HG03520 (cell line): ENCODE results near the gene CDON.

Source experiments
- ATAC-seq: cut with Tn5 transposase; IDR thresholded peaks from one replicate; pipeline ENCODE4 v1.9.1; 2021; ENCODE audit warnings: mild to moderate bottlenecking, moderate library complexity; ENCODE audit not compliant: unreplicated experiment

CDON gene

GRCh38 chr11:125959931-125960330 is 102.7 kb downstream of the CDON start:
- no peak for ATAC-seq

GRCh38 chr11:125959511-125959910 is 103.2 kb downstream of the CDON start:
- no peak for ATAC-seq

- no peak for ATAC-seq
Observed at GRCh38 chr11:125958872-125959400, 103.7 kb downstream of the CDON start.

GRCh38 chr11:125957618-125958332 is 104.9 kb downstream of the CDON start:
- ATAC-seq: no peak

- no peak for ATAC-seq
Observed at GRCh38 chr11:125956391-125957134, 106.1 kb downstream of the CDON start.

GRCh38 chr11:125955856-125956255 is 106.8 kb downstream of the CDON start:
- ATAC-seq: no peak

- ATAC-seq: no peak
Observed at GRCh38 chr11:125954945-125955640, 107.6 kb downstream of the CDON start.

- no peak for ATAC-seq
Observed at GRCh38 chr11:125954123-125954944, 108.3 kb downstream of the CDON start.

- no peak for ATAC-seq
Observed at GRCh38 chr11:125953401-125953935, 109.2 kb downstream of the CDON start.

- ATAC-seq: no peak
Observed at GRCh38 chr11:125952973-125953372, 109.7 kb downstream of the CDON start.

GRCh38 chr11:125952559-125952958 is 110.1 kb downstream of the CDON start:
- no peak for ATAC-seq

GRCh38 chr11:125951731-125952130 is 110.9 kb downstream of the CDON start:
- no peak for ATAC-seq

GRCh38 chr11:125950696-125951651 is 111.7 kb downstream of the CDON start:
- ATAC-seq: no peak

GRCh38 chr11:125950178-125950490 is 112.5 kb downstream of the CDON start:
- no peak for ATAC-seq

- ATAC-seq: no peak
Observed at GRCh38 chr11:125949271-125950177, 113.1 kb downstream of the CDON start.

GRCh38 chr11:125948278-125949051 is 114.2 kb downstream of the CDON start:
- ATAC-seq: no peak

GRCh38 chr11:125947419-125948277 is 115.0 kb downstream of the CDON start:
- ATAC-seq: no peak
